Measurements from ENCODE around the gene NPBWR2. TPM values are rescaled to one million over a fixed set of nuclear protein-coding genes. Genes with fewer than 3 reads are reported as not detected.

NPBWR2 gene
- total RNA-seq, 4 donors from 2014 or later: not detected

DNA sequence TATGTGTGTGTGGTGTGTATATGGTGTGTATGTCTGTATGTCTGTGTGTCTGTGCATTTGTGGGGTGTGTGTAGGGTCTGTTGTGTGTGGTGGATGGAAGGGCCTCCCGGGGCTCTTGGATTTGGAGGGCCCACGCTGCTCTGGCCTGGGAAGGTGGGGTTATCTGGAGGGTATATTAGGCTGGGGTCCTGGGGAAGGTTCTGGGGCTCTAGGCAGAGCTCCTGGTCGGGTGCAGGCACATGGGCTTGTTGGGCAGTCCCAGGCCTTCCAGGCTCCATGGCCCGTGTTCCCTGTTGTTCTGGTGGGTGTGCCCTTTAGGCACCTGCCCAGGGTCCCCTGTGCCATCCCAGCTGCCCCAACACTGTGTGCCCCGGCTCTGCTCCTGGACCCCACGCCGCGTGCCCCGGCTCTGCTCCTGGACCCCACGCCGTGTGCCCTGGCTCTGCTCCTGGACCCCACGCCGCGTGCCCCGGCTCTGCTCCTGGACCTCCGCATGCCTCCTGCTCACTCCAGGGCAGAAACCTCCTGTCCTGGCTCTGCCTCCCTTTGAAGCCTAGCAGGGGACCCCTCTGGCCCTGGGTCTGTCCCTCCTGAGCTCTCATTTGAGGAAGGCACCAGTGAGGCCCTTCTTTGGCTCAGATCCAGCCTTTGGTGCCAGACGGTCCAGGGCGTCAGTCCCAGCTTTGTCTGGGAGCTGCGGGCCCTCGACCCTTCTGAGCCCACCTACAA lies 46.7 kb upstream of the NPBWR2 start:
- DNase-seq: no peak
- Histone ChIP-seq H3K4me1 (peaks cover 5 to 47% (median 14%) of the 10 kb centered on the region in 3 donors), H3K9me3 (no peaks in the 10 kb centered on the region), H3K36me3 (no peaks in the 10 kb centered on the region), H3K4me3 (no peak overlapping the region), H3K27ac (no peak overlapping the region), H3K27me3 (peaks cover 0 to 53% (median 0%) of the 10 kb centered on the region in 4 donors)
- intact Hi-C loops (cut with DNase I): no loop called here
- no peak for TF ChIP-seq POLR2A (IDR thresholded peaks at IDR 0.05)
- TF ChIP-seq, protein P1, sequence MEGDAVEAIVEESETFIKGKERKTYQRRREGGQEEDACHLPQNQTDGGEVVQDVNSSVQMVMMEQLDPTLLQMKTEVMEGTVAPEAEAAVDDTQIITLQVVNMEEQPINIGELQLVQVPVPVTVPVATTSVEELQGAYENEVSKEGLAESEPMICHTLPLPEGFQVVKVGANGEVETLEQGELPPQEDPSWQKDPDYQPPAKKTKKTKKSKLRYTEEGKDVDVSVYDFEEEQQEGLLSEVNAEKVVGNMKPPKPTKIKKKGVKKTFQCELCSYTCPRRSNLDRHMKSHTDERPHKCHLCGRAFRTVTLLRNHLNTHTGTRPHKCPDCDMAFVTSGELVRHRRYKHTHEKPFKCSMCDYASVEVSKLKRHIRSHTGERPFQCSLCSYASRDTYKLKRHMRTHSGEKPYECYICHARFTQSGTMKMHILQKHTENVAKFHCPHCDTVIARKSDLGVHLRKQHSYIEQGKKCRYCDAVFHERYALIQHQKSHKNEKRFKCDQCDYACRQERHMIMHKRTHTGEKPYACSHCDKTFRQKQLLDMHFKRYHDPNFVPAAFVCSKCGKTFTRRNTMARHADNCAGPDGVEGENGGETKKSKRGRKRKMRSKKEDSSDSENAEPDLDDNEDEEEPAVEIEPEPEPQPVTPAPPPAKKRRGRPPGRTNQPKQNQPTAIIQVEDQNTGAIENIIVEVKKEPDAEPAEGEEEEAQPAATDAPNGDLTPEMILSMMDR (IDR thresholded peaks at IDR 0.05): no peak
- WGBS, 2 donors: 72 to 87% methylated on average over 5 to 13 of the region's 20 CpGs

- TF ChIP-seq, protein P1 (IDR thresholded peaks at IDR 0.05): no peak
- no peak for TF ChIP-seq POLR2A (IDR thresholded peaks at IDR 0.05)
- intact Hi-C loops (cut with DNase I): no loop called here
- Histone ChIP-seq H3K4me1 (peaks cover 5 to 47% (median 14%) of the 10 kb centered on the region in 3 donors), H3K4me3 (no peak overlapping the region), H3K9me3 (no peaks in the 10 kb centered on the region), H3K27ac (no peak overlapping the region), H3K36me3 (no peaks in the 10 kb centered on the region), H3K27me3 (peaks cover 0 to 48% (median 0%) of the 10 kb centered on the region in 4 donors)
- DNase-seq: no peak
- WGBS, 2 donors: 83 to 100% methylated on average over 2 of the region's 2 CpGs
These were observed 46.0 kb upstream of the NPBWR2 start for GRCh38 chr20:64153410-64153809.

DNA sequence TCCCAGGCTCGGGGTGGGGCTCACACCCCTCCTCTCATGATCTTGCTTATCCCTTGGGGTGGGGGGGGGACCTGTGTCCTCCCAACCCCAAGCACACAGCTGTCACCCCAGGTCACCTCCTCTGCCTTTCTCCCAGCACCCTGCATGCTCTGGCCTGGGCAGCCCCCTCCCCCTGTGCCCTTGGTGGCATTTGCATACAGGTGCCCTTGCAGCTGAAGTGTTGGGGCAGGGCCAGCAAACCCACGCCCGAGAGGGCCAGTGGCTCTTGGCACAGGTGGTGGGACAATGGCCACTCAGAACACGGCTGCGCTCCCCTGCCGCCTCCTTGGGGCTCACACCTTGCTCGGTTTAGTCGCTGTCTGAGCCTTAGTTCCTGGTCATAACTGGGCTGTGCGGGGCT lies 45.5 kb upstream of the NPBWR2 start:
- TF ChIP-seq, protein P1 (IDR thresholded peaks at IDR 0.05): no peak
- TF ChIP-seq POLR2A (IDR thresholded peaks at IDR 0.05): no peak
- WGBS, 2 donors: 70% methylated on average over 2 of the region's 9 CpGs; no CpG with 5 or more reads in 1 of the 2 donors
- H3K4me3 ChIP-seq: no peak overlapping the region
- H3K36me3 ChIP-seq: no peaks in the 10 kb centered on the region
- H3K9me3 ChIP-seq: no peaks in the 10 kb centered on the region
- no peak for DNase-seq
- peaks cover 0 to 48% (median 0%) of the 10 kb centered on the region in 4 donors for H3K27me3 ChIP-seq
- H3K27ac ChIP-seq: no peak overlapping the region
- intact Hi-C loops (cut with DNase I): no loop called here
- H3K4me1 ChIP-seq: peaks cover 5 to 45% (median 14%) of the 10 kb centered on the region in 3 donors

GRCh38 chr20:64151633-64152530 lies 44.5 kb upstream of the NPBWR2 start:
- TF ChIP-seq POLR2A (IDR thresholded peaks at IDR 0.05): no peak
- TF ChIP-seq, protein P1 (IDR thresholded peaks at IDR 0.05): no peak
- Histone ChIP-seq H3K4me3 (no peak overlapping the region), H3K9me3 (no peaks in the 10 kb centered on the region), H3K36me3 (no peaks in the 10 kb centered on the region), H3K27me3 (peaks cover 0 to 48% (median 0%) of the 10 kb centered on the region in 4 donors), H3K4me1 (peaks cover 5 to 34% (median 10%) of the 10 kb centered on the region in 3 donors), H3K27ac (no peak overlapping the region)
- WGBS, 2 donors: 61 to 65% methylated on average over 12 to 23 of the region's 24 CpGs
- DNase-seq: no peak
- intact Hi-C loops (cut with DNase I): no loop called here
